A549 (cell line): ENCODE measurements around the gene GLIPR2.
"Not testable (repeated sequence)": the region's sequence is repeated elsewhere in the genome, so short reads cannot be mapped to it uniquely, and the experiment has no call there.

Experiments
- POLR2A ChIP-seq: IDR thresholded peaks from 2 replicates; pipeline ENCODE4 v1.6.1; 2012; ENCODE audit warnings: mild to moderate bottlenecking, low read length
- SMC3 ChIP-seq: fragments of >200 bp; sonication (Bioruptor Twin); formaldehyde crosslinking; IDR thresholded peaks from 3 replicates; pipeline ENCODE4 v1.6.1; 2018; ENCODE audit warnings: inconsistent platforms
- TF ChIP-seq, protein P1 (sequence below): fragments of >200 bp; sonication (Bioruptor Twin); formaldehyde crosslinking; IDR thresholded peaks from 3 replicates; pipeline ENCODE4 v1.5.1; 2016
- TF ChIP-seq, protein P2 (sequence below): fragments of 250-450 bp; sonication (Bioruptor Pico); IDR thresholded peaks from 2 replicates; pipeline ENCODE4 v1.5.0; 2021; ENCODE audit warnings: mild to moderate bottlenecking, moderate library complexity, borderline replicate concordance

DNA sequence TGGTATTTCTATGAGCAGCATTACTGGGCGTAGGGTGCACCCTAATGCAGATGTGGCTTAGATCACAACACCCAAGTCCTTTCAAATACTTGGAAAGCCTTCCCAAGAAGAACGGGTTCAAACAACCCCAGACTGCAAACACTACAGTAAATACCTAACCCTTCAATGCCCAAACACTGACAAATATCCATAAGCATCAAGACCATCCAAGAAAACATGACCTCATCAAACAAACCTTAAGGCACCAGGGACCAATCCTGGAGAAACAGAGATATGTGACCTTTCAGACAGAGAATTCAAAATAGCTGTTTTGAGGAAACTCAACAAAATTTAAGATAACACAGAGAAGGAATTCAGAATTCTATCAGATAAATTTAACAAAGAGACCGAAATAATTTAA is 38.7 kb downstream of the GLIPR2 start:
- TF ChIP-seq POLR2A, SMC3: not testable (repeated sequence)
- TF ChIP-seq, protein P1, sequence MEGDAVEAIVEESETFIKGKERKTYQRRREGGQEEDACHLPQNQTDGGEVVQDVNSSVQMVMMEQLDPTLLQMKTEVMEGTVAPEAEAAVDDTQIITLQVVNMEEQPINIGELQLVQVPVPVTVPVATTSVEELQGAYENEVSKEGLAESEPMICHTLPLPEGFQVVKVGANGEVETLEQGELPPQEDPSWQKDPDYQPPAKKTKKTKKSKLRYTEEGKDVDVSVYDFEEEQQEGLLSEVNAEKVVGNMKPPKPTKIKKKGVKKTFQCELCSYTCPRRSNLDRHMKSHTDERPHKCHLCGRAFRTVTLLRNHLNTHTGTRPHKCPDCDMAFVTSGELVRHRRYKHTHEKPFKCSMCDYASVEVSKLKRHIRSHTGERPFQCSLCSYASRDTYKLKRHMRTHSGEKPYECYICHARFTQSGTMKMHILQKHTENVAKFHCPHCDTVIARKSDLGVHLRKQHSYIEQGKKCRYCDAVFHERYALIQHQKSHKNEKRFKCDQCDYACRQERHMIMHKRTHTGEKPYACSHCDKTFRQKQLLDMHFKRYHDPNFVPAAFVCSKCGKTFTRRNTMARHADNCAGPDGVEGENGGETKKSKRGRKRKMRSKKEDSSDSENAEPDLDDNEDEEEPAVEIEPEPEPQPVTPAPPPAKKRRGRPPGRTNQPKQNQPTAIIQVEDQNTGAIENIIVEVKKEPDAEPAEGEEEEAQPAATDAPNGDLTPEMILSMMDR = not testable (repeated sequence)
- TF ChIP-seq, protein P2, sequence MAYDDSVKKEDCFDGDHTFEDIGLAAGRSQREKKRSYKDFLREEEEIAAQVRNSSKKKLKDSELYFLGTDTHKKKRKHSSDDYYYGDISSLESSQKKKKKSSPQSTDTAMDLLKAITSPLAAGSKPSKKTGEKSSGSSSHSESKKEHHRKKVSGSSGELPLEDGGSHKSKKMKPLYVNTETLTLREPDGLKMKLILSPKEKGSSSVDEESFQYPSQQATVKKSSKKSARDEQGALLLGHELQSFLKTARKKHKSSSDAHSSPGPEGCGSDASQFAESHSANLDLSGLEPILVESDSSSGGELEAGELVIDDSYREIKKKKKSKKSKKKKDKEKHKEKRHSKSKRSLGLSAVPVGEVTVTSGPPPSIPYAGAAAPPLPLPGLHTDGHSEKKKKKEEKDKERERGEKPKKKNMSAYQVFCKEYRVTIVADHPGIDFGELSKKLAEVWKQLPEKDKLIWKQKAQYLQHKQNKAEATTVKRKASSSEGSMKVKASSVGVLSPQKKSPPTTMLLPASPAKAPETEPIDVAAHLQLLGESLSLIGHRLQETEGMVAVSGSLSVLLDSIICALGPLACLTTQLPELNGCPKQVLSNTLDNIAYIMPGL (CRISPR knock-in tag) = not testable (repeated sequence)
